ENCODE data around the gene MEGF6.

Gene MEGF6

DNA sequence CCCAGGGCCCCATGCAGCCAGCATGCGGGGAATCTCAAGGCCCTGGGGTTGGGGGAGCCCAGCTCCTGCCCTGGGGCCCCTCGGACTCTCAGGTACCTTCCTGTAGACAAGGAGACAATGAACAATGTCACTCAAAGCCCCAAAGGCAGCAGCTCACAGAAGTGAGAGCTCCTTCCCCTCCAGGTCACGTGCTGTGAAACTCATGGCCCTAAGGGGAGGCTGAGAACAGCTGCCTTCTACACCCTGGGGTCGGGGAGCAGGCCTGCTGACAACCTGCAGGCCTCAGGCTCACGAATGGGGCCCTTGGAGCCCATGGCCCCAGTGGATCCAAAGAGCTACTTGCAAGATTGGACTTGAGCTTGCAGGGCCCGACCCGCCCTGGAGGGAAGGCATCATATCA is 3.2 kb downstream of the MEGF6 start:
- H3K27me3 ChIP-seq (ENCODE audit: control insufficient read depth in 2 of 2, insufficient read depth in 2 of 2, low read length in 2 of 2), result peaks cover 8 to 15% of the 10 kb centered on the region in 2 donors
- H3K4me3 ChIP-seq (ENCODE audit: low read length in 2 of 2), result no peak overlapping the region
- no peak overlapping the region for H3K27ac ChIP-seq (ENCODE audit: low read depth in 2 of 2, low read length in 2 of 2)
- no peaks in the 10 kb centered on the region for H3K9me3 ChIP-seq (ENCODE audit: control insufficient read depth in 2 of 2, low read length in 2 of 2)
- no peak overlapping the region for H3K9ac ChIP-seq (ENCODE audit: low read depth in 1 of 2, low read length in 2 of 2)
- H3K36me3 ChIP-seq (ENCODE audit: control insufficient read depth in 2 of 2, insufficient read depth in 2 of 2, low read length in 2 of 2), result no peaks in the 10 kb centered on the region
- H3K4me1 ChIP-seq (ENCODE audit: control insufficient read depth in 2 of 2, insufficient read depth in 2 of 2, low read length in 2 of 2), result peaks cover 2 to 5% of the 10 kb centered on the region in 2 donors

DNA sequence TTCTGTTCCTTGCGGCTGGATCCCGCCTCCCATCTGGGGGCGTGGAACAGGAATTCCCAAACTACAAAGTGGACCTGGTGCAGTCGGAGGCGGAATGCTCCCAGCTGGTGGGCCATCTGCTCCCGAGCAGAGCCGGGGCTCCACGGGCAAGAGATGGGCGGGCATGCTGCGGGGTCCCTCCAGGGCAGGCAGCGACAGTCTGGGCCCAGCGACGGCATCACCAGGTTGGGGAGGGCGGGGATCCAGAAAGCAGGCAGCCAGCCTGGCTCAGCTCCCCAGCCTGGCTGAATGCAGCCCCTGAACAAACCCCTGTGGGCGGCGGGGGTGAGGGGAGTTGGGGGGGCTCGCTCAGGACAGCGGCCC is 3.6 kb downstream of the MEGF6 start:
- Histone ChIP-seq H3K4me1 (ENCODE audit: control insufficient read depth in 2 of 2, insufficient read depth in 2 of 2, low read length in 2 of 2) (peaks cover 2 to 5% of the 10 kb centered on the region in 2 donors), H3K27me3 (ENCODE audit: control insufficient read depth in 2 of 2, insufficient read depth in 2 of 2, low read length in 2 of 2) (peaks cover 8 to 14% of the 10 kb centered on the region in 2 donors), H3K36me3 (ENCODE audit: control insufficient read depth in 2 of 2, insufficient read depth in 2 of 2, low read length in 2 of 2) (no peaks in the 10 kb centered on the region), H3K4me3 (ENCODE audit: low read length in 2 of 2) (no peak overlapping the region), H3K9ac (ENCODE audit: low read depth in 1 of 2, low read length in 2 of 2) (no peak overlapping the region), H3K27ac (ENCODE audit: low read depth in 2 of 2, low read length in 2 of 2) (no peak overlapping the region), H3K9me3 (ENCODE audit: control insufficient read depth in 2 of 2, low read length in 2 of 2) (no peaks in the 10 kb centered on the region)

DNA sequence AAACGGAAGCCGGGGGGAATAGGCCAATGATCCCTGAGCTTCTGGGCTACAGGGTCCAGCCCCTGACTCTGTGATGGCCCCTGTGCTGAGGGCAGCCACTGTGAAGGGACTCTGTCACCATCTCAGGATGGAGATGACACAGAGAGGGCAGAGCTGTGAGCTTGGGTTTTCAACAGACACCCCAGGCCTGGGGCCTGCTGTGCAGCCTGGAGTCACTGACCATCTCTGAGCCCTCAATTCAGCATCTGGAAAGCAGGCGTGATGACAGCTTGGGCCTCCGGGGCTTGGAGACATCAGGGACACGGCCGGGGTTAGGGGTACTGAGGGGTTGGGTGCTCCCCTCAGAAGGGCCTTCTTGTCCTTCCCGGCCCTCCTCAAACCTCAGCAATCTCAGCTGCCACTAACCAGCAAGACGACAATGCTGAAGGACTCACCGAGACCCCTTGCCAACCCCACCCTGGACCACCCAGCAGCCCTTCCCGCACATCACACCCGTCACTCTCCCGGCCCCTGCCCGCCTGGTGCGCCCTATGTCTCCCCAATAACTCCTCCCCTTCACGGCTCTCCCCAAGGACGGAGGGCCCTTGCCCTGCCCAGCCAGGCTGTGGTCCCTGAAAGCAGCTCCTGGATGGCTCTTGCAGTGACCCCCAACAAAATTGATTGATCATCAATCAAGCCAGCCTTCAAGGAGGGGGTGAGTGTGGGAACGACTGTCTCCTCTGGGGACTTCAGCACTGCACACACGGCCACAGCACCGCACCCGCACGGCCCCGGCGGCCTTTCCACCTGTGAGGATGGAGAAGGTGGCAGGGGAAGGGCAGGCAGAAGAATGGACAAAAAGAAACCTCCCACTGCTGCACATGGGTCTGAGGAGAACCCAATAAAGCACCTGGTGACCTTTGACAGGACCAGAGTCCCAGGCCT is 4.3 kb downstream of the MEGF6 start:
- Histone ChIP-seq H3K27me3 (ENCODE audit: control insufficient read depth in 2 of 2, insufficient read depth in 2 of 2, low read length in 2 of 2) (peaks cover 8 to 11% of the 10 kb centered on the region in 2 donors), H3K4me1 (ENCODE audit: control insufficient read depth in 2 of 2, insufficient read depth in 2 of 2, low read length in 2 of 2) (peaks cover 2 to 5% of the 10 kb centered on the region in 2 donors), H3K36me3 (ENCODE audit: control insufficient read depth in 2 of 2, insufficient read depth in 2 of 2, low read length in 2 of 2) (no peaks in the 10 kb centered on the region), H3K9me3 (ENCODE audit: control insufficient read depth in 2 of 2, low read length in 2 of 2) (no peaks in the 10 kb centered on the region), H3K27ac (ENCODE audit: low read depth in 2 of 2, low read length in 2 of 2) (no peak overlapping the region), H3K4me3 (ENCODE audit: low read length in 2 of 2) (no peak overlapping the region), H3K9ac (ENCODE audit: low read depth in 1 of 2, low read length in 2 of 2) (no peak overlapping the region)

DNA sequence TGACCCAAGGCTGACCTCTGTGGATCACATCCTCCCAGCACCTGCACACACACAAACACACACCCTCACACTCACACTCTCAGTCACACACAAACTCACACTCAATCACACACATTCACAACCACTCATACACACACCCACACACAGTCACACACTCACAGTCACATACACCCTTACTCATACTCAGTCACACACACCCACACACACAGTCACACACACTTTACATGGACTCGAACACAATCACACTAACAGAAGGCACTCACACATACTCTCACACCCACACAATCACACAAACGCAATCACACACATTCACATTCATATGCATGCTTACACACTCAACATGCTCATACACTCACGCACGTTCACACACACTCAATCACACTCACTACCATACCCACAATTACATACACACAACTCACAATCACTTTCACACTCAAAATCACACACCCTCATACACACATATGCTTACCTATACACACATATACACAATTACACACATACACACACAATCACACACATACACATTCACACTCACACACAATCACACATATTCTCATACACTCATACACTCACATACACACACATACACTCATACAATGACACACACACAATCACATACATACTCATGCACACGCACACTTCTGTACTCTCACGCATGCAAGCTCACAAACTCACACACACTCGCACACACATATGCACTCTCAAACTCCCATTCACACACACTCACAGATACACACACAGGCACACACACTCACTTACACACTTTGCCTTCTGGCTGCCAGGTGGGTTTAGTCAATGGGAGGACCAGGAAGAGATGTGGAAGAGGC is 6.1 kb downstream of the MEGF6 start:
- Histone ChIP-seq H3K4me3 (ENCODE audit: low read length in 2 of 2) (no peak overlapping the region), H3K27ac (ENCODE audit: low read depth in 2 of 2, low read length in 2 of 2) (no peak overlapping the region), H3K9me3 (ENCODE audit: control insufficient read depth in 2 of 2, low read length in 2 of 2) (no peaks in the 10 kb centered on the region), H3K4me1 (ENCODE audit: control insufficient read depth in 2 of 2, insufficient read depth in 2 of 2, low read length in 2 of 2) (no peaks in the 10 kb centered on the region), H3K36me3 (ENCODE audit: control insufficient read depth in 2 of 2, insufficient read depth in 2 of 2, low read length in 2 of 2) (no peaks in the 10 kb centered on the region), H3K27me3 (ENCODE audit: control insufficient read depth in 2 of 2, insufficient read depth in 2 of 2, low read length in 2 of 2) (peaks cover 6% of the 10 kb centered on the region in 2 donors), H3K9ac (ENCODE audit: low read depth in 1 of 2, low read length in 2 of 2) (no peak overlapping the region)

DNA sequence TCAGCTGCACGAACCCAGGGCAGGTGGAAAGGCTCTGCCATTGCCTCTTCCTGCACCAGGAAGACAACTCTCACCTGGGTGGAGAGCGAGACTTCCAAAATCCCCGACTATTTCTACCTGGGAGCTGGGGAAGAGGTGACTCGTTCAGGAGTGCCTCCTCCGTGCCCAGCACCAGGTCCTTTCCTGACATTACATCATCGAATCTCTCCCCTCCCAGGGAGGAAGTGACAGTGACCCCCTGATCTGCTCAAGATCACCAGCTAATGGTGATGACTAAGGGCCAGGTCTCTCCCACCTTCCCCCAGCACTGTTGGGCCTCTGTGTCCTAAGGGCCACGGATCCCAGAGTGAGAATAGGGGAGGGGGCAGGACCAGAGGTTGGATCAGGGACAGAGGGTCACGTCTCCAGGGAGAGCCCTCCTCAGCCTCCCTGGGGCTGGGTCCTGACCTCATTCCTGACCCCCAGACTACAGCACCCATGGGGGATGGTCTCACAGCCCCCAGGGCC is 6.8 kb downstream of the MEGF6 start:
- H3K9ac ChIP-seq (ENCODE audit: low read depth in 1 of 2, low read length in 2 of 2), result no peak overlapping the region
- no peaks in the 10 kb centered on the region for H3K4me1 ChIP-seq (ENCODE audit: control insufficient read depth in 2 of 2, insufficient read depth in 2 of 2, low read length in 2 of 2)
- peaks cover 0 to 2% of the 10 kb centered on the region in 2 donors for H3K27me3 ChIP-seq (ENCODE audit: control insufficient read depth in 2 of 2, insufficient read depth in 2 of 2, low read length in 2 of 2)
- no peak overlapping the region for H3K4me3 ChIP-seq (ENCODE audit: low read length in 2 of 2)
- H3K9me3 ChIP-seq (ENCODE audit: control insufficient read depth in 2 of 2, low read length in 2 of 2), result no peaks in the 10 kb centered on the region
- no peaks in the 10 kb centered on the region for H3K36me3 ChIP-seq (ENCODE audit: control insufficient read depth in 2 of 2, insufficient read depth in 2 of 2, low read length in 2 of 2)
- H3K27ac ChIP-seq (ENCODE audit: low read depth in 2 of 2, low read length in 2 of 2), result no peak overlapping the region

DNA sequence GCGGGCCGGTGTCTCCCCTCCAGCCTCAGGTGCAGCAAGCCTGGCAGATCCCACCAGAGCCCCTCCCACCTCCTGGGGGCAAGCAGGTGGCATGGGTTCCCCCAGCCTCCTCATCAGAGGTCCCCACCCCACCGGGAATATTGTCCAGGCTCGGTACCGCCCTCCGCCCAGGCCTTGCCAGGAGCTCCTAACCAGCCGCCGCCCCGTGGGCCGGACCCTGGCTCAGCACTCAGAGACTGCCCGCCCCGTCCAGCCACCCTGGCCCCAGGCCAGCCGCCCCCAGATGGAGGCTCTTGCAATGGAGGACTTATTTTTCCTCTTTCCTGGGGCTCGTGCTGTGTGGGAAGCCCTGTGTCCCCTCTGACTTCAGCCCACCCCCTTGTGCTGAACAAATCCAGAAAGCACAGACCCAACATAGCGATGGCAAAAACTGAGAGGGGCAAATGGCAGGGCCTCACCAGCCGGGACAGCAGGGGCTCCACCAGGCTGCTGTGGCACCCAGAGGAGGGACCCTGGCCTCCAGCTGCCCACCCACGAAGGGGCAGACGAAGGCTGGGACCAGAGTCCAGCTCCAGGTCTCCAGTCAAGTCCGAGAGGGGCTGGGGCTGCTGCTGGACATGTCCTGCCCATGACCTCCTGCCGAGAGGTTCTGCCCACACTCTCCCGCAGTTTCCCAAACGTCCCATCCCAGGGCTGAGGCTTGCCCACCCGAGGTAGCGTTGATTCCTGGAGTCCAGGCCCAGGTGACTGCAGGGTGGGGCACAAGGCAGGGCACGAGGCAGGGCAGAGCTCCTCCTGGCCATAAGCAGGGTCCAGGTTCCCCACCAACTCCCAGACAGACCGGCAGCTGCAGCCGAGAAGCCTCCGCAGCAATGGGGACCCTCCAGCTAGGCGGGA is 7.5 kb downstream of the MEGF6 start:
- no peaks in the 10 kb centered on the region for H3K27me3 ChIP-seq (ENCODE audit: control insufficient read depth in 2 of 2, insufficient read depth in 2 of 2, low read length in 2 of 2)
- no peak overlapping the region for H3K4me3 ChIP-seq (ENCODE audit: low read length in 2 of 2)
- H3K4me1 ChIP-seq (ENCODE audit: control insufficient read depth in 2 of 2, insufficient read depth in 2 of 2, low read length in 2 of 2), result no peaks in the 10 kb centered on the region

DNA sequence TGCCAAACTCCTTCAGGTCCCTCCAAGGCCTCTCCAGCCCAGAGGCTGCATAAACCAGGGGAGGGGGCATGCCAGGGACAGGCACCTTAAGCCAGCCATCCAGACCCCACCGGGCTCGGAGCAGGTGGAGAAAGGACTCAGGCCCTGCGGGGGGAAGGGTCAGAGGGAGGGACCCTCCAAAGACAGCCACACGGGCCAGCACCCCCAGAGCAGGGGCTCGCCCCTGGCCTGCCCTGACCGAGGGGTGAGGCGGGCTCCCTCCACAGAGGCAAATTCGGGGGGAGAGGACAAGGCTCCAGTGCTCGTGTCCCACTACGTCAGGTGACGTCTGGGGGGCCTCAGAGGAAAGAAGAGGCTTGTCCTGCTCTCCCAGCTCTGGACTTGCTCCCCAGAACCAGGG is 8.2 kb downstream of the MEGF6 start:
- H3K9ac ChIP-seq (ENCODE audit: low read depth in 1 of 2, low read length in 2 of 2), result no peak overlapping the region
- no peak overlapping the region for H3K4me3 ChIP-seq (ENCODE audit: low read length in 2 of 2)
- H3K4me1 ChIP-seq (ENCODE audit: control insufficient read depth in 2 of 2, insufficient read depth in 2 of 2, low read length in 2 of 2), result peaks cover 0 to 4% of the 10 kb centered on the region in 2 donors
- no peak overlapping the region for H3K27ac ChIP-seq (ENCODE audit: low read depth in 2 of 2, low read length in 2 of 2)
- no peaks in the 10 kb centered on the region for H3K36me3 ChIP-seq (ENCODE audit: control insufficient read depth in 2 of 2, insufficient read depth in 2 of 2, low read length in 2 of 2)
- H3K9me3 ChIP-seq (ENCODE audit: control insufficient read depth in 2 of 2, low read length in 2 of 2), result no peaks in the 10 kb centered on the region
- H3K27me3 ChIP-seq (ENCODE audit: control insufficient read depth in 2 of 2, insufficient read depth in 2 of 2, low read length in 2 of 2), result no peaks in the 10 kb centered on the region

More for the DNA sequence above, 7.5 kb downstream of the MEGF6 start:
- Histone ChIP-seq H3K9ac (ENCODE audit: low read depth in 1 of 2, low read length in 2 of 2) (no peak overlapping the region), H3K36me3 (ENCODE audit: control insufficient read depth in 2 of 2, insufficient read depth in 2 of 2, low read length in 2 of 2) (no peaks in the 10 kb centered on the region), H3K9me3 (ENCODE audit: control insufficient read depth in 2 of 2, low read length in 2 of 2) (no peaks in the 10 kb centered on the region), H3K27ac (ENCODE audit: low read depth in 2 of 2, low read length in 2 of 2) (no peak overlapping the region)

DNA sequence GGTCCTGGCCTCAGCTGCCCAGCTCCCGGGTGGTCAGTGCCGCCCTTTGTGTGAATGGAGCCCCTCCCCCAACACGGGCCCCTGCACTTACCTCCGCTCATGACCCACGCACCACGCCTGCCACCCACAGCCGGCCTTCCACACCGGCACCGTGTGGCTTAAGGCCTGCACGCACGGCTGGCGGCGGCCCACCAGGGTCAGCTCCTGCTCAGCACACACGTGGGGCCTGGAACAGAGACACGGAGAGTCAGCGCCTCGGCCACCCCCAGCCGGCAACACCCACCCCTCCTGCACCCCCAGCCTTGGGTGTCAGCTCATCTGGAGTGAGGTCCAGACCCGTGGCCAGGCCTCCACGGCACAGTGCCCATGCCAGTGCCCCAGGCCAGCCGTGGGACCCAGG is 8.9 kb downstream of the MEGF6 start:
- Histone ChIP-seq H3K27me3 (ENCODE audit: control insufficient read depth in 2 of 2, insufficient read depth in 2 of 2, low read length in 2 of 2) (no peaks in the 10 kb centered on the region), H3K9me3 (ENCODE audit: control insufficient read depth in 2 of 2, low read length in 2 of 2) (no peaks in the 10 kb centered on the region), H3K27ac (ENCODE audit: low read depth in 2 of 2, low read length in 2 of 2) (no peak overlapping the region), H3K9ac (ENCODE audit: low read depth in 1 of 2, low read length in 2 of 2) (no peak overlapping the region), H3K36me3 (ENCODE audit: control insufficient read depth in 2 of 2, insufficient read depth in 2 of 2, low read length in 2 of 2) (no peaks in the 10 kb centered on the region), H3K4me3 (ENCODE audit: low read length in 2 of 2) (no peak overlapping the region), H3K4me1 (ENCODE audit: control insufficient read depth in 2 of 2, insufficient read depth in 2 of 2, low read length in 2 of 2) (peaks cover 1 to 7% of the 10 kb centered on the region in 2 donors)

DNA sequence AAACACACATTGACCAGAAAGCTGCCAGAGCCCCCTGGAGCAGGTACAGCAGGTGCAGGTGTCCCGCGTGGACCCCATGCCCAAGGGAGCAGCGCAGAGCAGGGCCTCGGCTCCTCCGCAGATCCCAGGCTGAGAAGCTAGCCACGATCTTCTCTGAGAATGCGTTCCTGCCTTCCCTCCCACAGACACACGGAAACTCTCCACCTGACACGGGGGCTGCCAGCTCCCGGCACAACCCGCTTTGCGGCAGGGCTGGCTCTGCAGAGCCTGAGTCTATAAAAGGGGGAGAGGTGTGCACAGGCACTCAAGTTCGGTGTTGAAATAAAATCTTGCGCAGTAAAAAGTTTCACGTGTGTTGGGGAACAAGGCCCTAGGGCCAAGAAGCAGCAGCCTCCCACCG is 9.6 kb downstream of the MEGF6 start:
- no peak overlapping the region for H3K27ac ChIP-seq (ENCODE audit: low read depth in 2 of 2, low read length in 2 of 2)
- H3K9me3 ChIP-seq (ENCODE audit: control insufficient read depth in 2 of 2, low read length in 2 of 2), result no peaks in the 10 kb centered on the region

More for the DNA sequence above, 9.6 kb downstream of the MEGF6 start:
- Histone ChIP-seq H3K4me1 (ENCODE audit: control insufficient read depth in 2 of 2, insufficient read depth in 2 of 2, low read length in 2 of 2) (peaks cover 6 to 7% of the 10 kb centered on the region in 2 donors), H3K9ac (ENCODE audit: low read depth in 1 of 2, low read length in 2 of 2) (no peak overlapping the region), H3K27me3 (ENCODE audit: control insufficient read depth in 2 of 2, insufficient read depth in 2 of 2, low read length in 2 of 2) (no peaks in the 10 kb centered on the region), H3K4me3 (ENCODE audit: low read length in 2 of 2) (no peak overlapping the region), H3K36me3 (ENCODE audit: control insufficient read depth in 2 of 2, insufficient read depth in 2 of 2, low read length in 2 of 2) (no peaks in the 10 kb centered on the region)
